Activated T-helper 17 cell treated with anti-CD3 and anti-CD28 coated beads, Interleukin-2, amount 50 U/mL, for 72 hours (primary cell): ENCODE results near the gene PITRM1. TPM values are rescaled to one million over a fixed set of nuclear protein-coding genes. Genes with fewer than 3 reads are reported as not detected.

ENCODE experiments used
- ATAC-seq: fragments of 150-1000 bp; cut with Tn5 transposase; replicated peaks from 2 replicates; pipeline ENCODE4 v1.10.0; 2021; ENCODE audit warnings: mild to moderate bottlenecking, moderate library complexity
- H3K27ac Mint-ChIP-seq: one replicate; pipeline ENCODE4 v1.8.0; 2022; ENCODE audit warnings: mixed read lengths
- H3K27me3 Mint-ChIP-seq: one replicate; pipeline ENCODE4 v1.8.0; 2022; ENCODE audit warnings: mixed read lengths
- H3K36me3 Mint-ChIP-seq: one replicate; pipeline ENCODE4 v1.8.0; 2022; ENCODE audit warnings: low read depth, mild to moderate bottlenecking, mixed read lengths
- H3K4me1 Mint-ChIP-seq: one replicate; pipeline ENCODE4 v1.8.0; 2022; ENCODE audit warnings: mixed read lengths
- H3K4me3 Mint-ChIP-seq: one replicate; pipeline ENCODE4 v1.8.0; 2022; ENCODE audit warnings: mild to moderate bottlenecking, mixed read lengths
- H3K9me3 Mint-ChIP-seq: one replicate; pipeline ENCODE4 v1.8.0; 2022; ENCODE audit warnings: mixed read lengths
- total RNA-seq, 2 donors: library from RNA; stranded (reverse); gene quantifications; one replicate each; pipeline ENCODE4 v1.2.3, GENCODE V29; 2022

Gene PITRM1
- total RNA-seq, 2 donors from 2014 or later, result 160 to 169 TPM

DNA sequence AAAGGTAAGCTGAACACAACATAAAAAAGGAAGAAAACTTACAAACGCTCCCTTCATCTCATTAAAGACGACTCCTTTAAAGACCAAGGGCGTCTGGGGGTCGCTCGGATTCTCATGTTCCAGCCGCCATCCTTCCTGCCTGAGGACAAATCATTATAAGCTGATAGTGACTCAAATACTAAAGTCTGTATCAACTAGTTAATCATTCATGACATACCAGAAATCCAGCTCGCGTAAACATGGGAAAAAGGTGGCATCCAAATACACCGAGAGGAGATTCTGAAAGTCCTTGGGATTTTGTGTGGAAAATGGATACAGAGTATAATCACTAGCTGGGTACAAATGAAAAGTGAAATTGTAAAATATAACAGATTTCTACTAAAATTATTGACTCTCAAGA lies 7.4 kb downstream of the PITRM1 start:
- peaks cover 100% of the 10 kb centered on the region for H3K36me3 Mint-ChIP-seq
- H3K27me3 Mint-ChIP-seq, result no peaks in the 10 kb centered on the region
- ATAC-seq, result no peak
- peaks cover 3% of the 10 kb centered on the region for H3K4me1 Mint-ChIP-seq
- H3K27ac Mint-ChIP-seq, result no peak overlapping the region
- H3K9me3 Mint-ChIP-seq, result no peaks in the 10 kb centered on the region
- H3K4me3 Mint-ChIP-seq, result no peak overlapping the region

DNA sequence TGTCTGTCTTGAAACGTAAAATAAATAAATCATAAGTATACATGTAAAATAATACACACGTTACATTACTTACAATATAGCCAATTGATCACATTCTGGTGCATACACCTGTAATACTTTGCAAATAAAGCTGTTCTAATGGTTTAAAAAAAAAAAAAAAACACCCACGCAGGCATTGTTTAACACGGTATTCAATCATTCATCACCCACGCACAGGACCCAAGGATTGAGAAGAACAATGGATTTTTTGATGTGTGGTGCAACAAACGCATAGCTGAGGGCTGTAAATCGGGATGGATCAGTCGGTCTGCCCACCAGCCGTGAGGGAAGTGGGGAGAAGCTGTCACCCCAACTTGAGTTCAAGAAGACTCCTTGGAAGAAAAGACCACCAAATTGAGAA lies 8.7 kb downstream of the PITRM1 start:
- ATAC-seq, result no peak
- H3K27me3 Mint-ChIP-seq, result no peaks in the 10 kb centered on the region
- H3K9me3 Mint-ChIP-seq, result no peaks in the 10 kb centered on the region
- H3K36me3 Mint-ChIP-seq, result peaks cover 100% of the 10 kb centered on the region
- no peak overlapping the region for H3K4me3 Mint-ChIP-seq
- H3K27ac Mint-ChIP-seq, result no peak overlapping the region
- H3K4me1 Mint-ChIP-seq, result no peaks in the 10 kb centered on the region

DNA sequence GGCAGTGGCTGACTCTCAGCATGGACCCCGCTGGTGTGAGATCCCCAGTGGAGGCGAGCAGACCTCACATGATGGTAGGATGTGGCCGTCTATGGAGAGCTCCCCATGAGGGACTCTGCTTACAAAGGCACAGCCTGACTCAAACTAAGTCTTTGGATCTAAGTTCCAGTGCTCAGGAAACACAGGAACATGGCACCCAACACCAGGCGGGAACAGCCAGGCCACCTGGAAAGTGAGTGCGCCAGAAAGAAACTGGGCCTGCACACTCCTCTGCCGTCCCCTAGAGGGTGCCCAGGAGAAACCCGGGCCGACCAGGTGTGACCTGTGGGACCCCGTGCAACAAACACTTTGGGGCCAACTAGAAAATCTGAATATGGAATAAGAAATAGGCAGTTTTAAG lies 10.0 kb downstream of the PITRM1 start:
- ATAC-seq, result no peak
- H3K27ac Mint-ChIP-seq, result no peak overlapping the region
- H3K27me3 Mint-ChIP-seq, result no peaks in the 10 kb centered on the region
- H3K36me3 Mint-ChIP-seq, result peaks cover 100% of the 10 kb centered on the region
- no peaks in the 10 kb centered on the region for H3K9me3 Mint-ChIP-seq
- H3K4me1 Mint-ChIP-seq, result no peaks in the 10 kb centered on the region
- H3K4me3 Mint-ChIP-seq, result no peak overlapping the region

DNA sequence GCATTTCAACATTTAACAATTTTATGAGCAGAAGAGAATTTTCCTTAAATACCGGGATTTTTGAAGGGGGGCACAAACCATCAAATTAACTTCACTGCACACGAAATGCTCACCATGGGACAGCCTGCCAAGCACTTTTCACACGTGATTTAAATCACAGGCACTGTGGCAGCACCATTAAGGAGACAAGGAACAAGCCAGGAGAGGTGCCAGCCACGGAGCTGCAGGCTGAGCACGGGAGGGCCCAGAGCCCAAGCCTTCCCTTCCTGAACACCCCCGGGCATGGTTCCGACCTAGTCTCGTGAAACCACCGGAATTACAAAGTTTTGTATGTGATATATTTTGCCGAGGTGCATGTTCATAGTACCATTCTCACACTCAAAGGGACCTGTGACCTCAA lies 13.4 kb downstream of the PITRM1 start:
- Mint-ChIP-seq H3K27ac (peak overlapping the region; percentile 20), H3K4me3 (no peak overlapping the region), H3K4me1 (no peaks in the 10 kb centered on the region), H3K27me3 (no peaks in the 10 kb centered on the region), H3K36me3 (peaks cover 100% of the 10 kb centered on the region), H3K9me3 (no peaks in the 10 kb centered on the region)
- ATAC-seq, result no peak

DNA sequence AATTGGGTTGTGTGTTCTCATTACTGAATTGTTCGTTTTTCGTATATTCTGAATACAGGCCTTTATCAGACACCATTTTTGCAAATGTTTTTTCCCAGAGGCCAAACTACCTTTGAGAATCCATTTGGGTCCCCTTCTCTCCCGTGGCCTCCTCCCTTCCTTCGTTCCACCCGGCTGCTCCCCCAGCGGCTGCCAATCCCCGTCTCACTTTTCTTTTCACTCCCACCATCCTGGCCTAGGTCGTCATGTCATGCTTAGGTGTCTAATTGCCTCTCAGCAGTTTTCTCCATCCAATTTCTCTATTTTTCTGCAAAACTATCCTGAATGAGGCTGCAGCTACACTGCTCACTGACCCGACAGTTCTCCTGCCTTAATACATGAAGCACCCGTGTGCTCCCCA lies 17.9 kb downstream of the PITRM1 start:
- Mint-ChIP-seq H3K27ac (peak overlapping the region; percentile 34), H3K27me3 (no peaks in the 10 kb centered on the region), H3K4me3 (no peak overlapping the region), H3K36me3 (peaks cover 100% of the 10 kb centered on the region), H3K4me1 (peaks cover 11% of the 10 kb centered on the region), H3K9me3 (no peaks in the 10 kb centered on the region)
- ATAC-seq, result no peak

DNA sequence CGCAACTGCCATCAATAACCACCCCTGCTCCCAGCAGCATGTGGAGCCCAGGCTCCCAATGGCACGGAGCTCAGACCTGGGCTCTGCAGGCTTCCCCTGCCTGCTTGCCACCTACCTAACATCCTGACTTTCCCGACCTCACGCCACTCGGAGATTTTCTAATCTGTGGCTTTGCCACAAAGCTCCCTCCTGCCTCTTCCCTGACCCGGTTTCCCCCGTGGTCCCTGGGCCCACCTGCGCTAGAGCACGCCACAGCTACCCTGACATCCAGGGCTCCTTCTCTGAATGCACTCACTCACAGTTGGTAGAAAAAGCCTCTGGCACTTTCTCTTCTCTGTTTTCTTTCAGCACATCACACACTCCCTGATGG lies 20.0 kb downstream of the PITRM1 start:
- no peaks in the 10 kb centered on the region for H3K9me3 Mint-ChIP-seq
- H3K4me1 Mint-ChIP-seq, result peaks cover 11% of the 10 kb centered on the region
- peaks cover 100% of the 10 kb centered on the region for H3K36me3 Mint-ChIP-seq
- no peak for ATAC-seq
- H3K27me3 Mint-ChIP-seq, result no peaks in the 10 kb centered on the region
- peak overlapping the region; percentile 56 for H3K27ac Mint-ChIP-seq
- H3K4me3 Mint-ChIP-seq, result no peak overlapping the region

DNA sequence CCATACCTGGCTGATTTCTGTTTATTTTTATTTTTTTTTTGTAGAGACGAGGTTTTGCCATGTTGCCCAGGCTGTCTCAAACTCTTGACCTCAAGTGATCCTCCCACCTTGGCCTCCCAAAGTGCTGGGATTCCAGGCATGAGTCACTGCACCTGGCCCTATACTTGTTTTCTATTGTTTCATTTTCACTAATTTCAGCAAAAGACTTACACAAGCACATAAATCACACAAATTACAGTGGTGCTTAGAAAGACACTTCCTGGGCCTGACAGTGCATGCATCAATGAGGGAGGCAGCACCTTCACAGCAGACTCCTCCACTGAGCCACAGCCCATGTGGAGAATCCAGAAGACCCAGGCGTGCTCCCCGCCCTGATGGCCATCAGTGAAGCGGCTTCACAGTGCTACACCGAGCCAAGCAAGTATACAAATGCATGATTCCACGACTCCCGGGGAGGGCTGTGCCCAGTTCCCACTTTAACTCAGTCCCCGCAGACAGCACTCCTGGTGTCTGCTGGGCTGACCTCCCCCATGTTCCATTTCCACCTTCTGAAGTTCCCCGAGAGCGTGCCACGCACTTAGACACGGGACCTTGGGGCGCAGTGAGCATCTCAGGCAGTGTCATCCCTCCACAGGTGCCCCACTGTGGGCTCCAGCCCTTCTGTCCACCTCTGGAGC lies 20.6 kb downstream of the PITRM1 start:
- peak; percentile 28 for ATAC-seq
- Mint-ChIP-seq H3K27me3 (no peaks in the 10 kb centered on the region), H3K9me3 (no peaks in the 10 kb centered on the region), H3K4me1 (peaks cover 11% of the 10 kb centered on the region), H3K36me3 (peaks cover 100% of the 10 kb centered on the region), H3K4me3 (no peak overlapping the region), H3K27ac (peak overlapping the region; percentile 56)

DNA sequence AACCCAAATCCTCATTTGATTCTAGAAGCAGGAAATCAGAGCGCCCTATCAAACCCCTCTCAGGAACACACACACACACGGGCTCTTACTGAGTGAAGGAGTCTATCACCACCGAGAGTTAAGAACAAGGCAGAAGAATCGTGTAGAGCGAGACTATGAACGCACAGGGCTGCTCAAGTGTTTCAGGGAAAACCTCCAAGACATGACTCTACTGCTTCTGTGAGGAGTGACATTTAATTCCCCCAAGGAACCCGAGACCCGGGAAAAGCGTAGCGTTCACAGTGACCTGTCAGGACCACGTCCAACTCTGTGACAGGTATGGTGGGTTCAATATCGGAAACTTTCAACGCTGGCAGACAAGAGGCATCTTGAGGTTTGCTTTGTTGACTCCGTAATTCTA lies 21.6 kb downstream of the PITRM1 start:
- H3K9me3 Mint-ChIP-seq, result no peaks in the 10 kb centered on the region
- ATAC-seq, result no peak
- H3K27me3 Mint-ChIP-seq, result no peaks in the 10 kb centered on the region
- peaks cover 11% of the 10 kb centered on the region for H3K4me1 Mint-ChIP-seq
- no peak overlapping the region for H3K27ac Mint-ChIP-seq
- H3K4me3 Mint-ChIP-seq, result no peak overlapping the region
- H3K36me3 Mint-ChIP-seq, result peaks cover 100% of the 10 kb centered on the region

DNA sequence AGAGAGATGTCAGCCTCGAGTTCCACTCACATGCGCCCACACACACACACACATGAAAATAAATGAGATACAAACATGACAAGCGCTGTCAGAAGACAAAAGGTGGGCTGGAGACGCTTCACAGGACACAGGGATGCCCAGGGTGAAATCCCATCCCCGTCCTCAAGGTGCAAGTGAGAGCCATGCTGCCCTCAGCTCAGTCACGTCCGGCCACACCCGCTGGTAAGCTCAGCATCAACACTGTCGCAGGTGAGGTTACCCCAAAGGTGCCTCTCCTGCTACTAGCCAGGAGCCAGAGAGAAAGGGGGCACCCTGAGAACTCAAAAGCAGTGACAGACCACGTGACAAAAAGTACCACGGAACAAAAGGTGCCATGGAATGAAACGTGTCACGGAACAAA lies 22.2 kb downstream of the PITRM1 start:
- peaks cover 100% of the 10 kb centered on the region for H3K36me3 Mint-ChIP-seq

DNA sequence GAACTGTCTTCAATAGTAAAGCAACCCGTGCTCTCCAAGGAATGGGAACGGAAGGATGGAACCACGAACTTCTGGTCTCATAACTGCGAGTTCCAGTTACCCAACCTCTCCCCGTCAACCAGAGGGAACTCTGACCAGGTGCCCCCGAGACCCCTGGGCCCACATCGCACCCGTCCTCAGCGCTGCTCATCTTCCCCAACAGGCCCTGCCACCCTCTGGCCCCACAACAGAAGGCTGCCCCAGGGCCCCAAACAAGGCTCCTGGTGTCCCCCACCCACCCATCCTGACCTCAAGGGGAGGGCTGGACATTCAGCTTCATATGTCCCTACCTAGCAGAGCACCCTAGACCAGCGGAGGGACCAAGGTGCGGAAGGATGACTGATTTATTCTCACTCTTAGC lies 22.7 kb downstream of the PITRM1 start:
- ATAC-seq, result no peak
- H3K4me1 Mint-ChIP-seq, result peaks cover 11% of the 10 kb centered on the region
- H3K36me3 Mint-ChIP-seq, result peaks cover 100% of the 10 kb centered on the region
- no peak overlapping the region for H3K27ac Mint-ChIP-seq
- no peaks in the 10 kb centered on the region for H3K9me3 Mint-ChIP-seq
- no peaks in the 10 kb centered on the region for H3K27me3 Mint-ChIP-seq
- H3K4me3 Mint-ChIP-seq, result no peak overlapping the region

More for the DNA sequence above, 22.2 kb downstream of the PITRM1 start:
- Mint-ChIP-seq H3K4me1 (peaks cover 11% of the 10 kb centered on the region), H3K9me3 (no peaks in the 10 kb centered on the region), H3K4me3 (no peak overlapping the region), H3K27ac (no peak overlapping the region), H3K27me3 (no peaks in the 10 kb centered on the region)
- no peak for ATAC-seq

DNA sequence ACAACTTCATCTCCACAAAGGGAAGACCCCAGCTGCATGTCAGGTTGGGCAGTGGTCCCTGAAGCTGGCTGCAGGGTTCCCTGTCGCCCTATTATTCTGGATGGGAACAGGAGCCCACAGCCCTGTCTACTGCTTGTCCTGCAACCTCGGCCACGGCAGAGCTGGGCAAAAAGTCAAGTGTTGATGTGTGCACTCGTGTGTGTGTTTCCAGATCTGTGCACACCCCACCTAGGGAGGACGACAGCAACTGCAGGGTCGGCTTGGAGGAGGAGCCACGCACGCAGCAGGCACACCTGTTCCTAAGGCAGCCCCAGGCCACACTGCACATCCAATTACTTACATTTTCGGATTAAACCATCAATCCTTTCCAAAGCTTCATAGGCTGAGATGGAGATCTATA lies 23.6 kb downstream of the PITRM1 start:
- H3K4me1 Mint-ChIP-seq, result peaks cover 11% of the 10 kb centered on the region
- ATAC-seq, result no peak
- H3K9me3 Mint-ChIP-seq, result no peaks in the 10 kb centered on the region
- no peak overlapping the region for H3K27ac Mint-ChIP-seq
- peaks cover 100% of the 10 kb centered on the region for H3K36me3 Mint-ChIP-seq
- no peaks in the 10 kb centered on the region for H3K27me3 Mint-ChIP-seq
- H3K4me3 Mint-ChIP-seq, result no peak overlapping the region

DNA sequence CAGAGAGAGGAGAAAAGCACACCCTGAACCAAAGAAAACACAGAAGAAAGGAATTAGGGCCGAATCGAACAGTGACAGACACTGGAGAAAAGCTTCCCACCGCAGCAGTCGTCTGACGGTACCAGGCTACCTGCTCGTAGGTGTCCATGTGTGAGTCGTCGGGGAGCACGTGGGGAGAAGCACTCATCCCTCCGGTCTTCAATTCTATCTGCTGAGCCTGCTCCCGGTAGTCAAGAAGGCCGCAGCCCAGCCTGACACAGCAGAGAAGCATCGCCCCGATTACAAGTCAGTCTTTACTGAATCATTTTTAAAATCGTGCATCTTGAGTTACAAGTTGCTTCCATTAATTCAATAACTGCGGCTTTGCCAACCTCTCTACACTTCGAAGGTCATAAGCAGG lies 24.5 kb downstream of the PITRM1 start:
- Mint-ChIP-seq H3K4me1 (peaks cover 10% of the 10 kb centered on the region), H3K27me3 (no peaks in the 10 kb centered on the region), H3K9me3 (no peaks in the 10 kb centered on the region), H3K36me3 (peaks cover 100% of the 10 kb centered on the region), H3K27ac (no peak overlapping the region), H3K4me3 (no peak overlapping the region)
- ATAC-seq, result no peak

DNA sequence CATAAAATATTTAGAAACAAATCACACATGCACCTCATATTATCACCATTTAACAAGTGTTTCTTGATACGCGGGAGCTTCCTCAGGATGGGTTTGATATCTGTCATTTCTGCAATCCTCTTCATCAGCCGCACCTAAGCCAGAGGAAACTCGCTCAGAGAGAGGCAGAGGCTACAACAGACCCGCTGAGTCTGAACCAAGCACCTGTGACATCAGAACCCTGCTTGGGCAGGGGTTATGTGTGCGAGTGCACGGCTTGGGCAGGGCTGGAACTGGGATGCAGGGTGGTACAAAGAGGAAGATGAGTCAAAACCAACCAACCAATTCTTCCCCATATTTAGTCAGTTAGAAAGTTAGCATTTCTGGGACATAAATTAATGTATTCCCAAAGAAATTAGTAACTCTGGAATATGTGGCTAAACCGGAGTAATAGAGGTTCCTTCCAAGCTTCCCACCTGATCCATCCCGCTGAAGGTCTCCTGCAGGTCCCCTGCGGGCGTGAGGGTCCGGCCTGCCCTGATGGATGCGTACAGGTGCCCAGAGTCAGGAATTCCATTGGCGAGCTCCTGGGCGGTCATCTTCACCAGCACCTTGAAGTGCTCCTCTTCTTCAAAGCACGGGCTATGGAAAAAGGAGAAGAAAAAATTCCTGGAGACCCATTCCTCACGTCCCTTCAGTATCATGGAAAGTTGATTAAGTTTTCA lies 25.3 kb downstream of the PITRM1 start:
- no peak for ATAC-seq
- Mint-ChIP-seq H3K27me3 (no peaks in the 10 kb centered on the region), H3K36me3 (peaks cover 100% of the 10 kb centered on the region), H3K4me1 (peaks cover 2% of the 10 kb centered on the region), H3K27ac (no peak overlapping the region), H3K9me3 (no peaks in the 10 kb centered on the region), H3K4me3 (no peak overlapping the region)

DNA sequence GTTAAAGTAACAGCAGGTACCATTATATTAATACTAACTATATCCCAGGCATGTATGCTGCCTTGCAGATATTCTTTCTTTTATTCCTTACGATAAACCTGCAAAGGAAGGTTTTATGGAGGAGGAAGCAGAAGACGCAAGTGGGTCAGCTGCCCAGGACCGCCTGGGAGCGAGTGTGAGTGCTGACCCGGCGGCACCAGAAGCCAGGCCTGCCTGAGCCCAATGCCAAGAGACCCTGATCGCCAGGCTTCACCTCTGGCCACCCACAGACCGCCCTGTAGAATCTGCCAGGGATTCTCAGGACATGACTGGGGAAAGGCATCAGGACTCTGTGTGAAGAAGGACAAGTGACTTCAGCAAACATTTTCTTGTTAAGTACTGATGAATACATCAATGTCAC lies 26.3 kb downstream of the PITRM1 start:
- Mint-ChIP-seq H3K27ac (no peak overlapping the region), H3K4me3 (no peak overlapping the region), H3K36me3 (peaks cover 100% of the 10 kb centered on the region), H3K9me3 (no peaks in the 10 kb centered on the region), H3K4me1 (no peaks in the 10 kb centered on the region), H3K27me3 (no peaks in the 10 kb centered on the region)
- no peak for ATAC-seq

DNA sequence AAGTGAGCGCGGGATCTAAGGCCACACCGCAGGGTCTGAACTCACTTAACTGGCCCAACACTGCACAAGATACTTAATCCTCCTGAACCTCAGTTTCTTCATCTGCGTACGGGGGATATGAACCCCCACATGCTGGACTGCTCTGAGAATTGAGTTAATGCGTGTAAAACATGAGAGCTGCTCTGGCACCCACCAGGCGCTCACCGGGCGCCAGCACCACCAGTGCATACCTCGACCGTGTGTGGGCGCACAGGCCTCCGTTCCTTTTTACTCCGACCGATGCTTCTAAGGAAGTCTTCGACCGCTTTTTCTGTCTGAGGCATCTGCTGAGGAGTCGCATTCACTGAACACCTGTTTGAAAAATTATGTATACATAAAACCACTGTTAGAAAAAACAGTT lies 27.2 kb downstream of the PITRM1 start:
- no peak overlapping the region for H3K27ac Mint-ChIP-seq
- H3K27me3 Mint-ChIP-seq, result no peaks in the 10 kb centered on the region
- no peaks in the 10 kb centered on the region for H3K4me1 Mint-ChIP-seq
- ATAC-seq, result no peak
- H3K4me3 Mint-ChIP-seq, result no peak overlapping the region
- H3K9me3 Mint-ChIP-seq, result no peaks in the 10 kb centered on the region
- H3K36me3 Mint-ChIP-seq, result peaks cover 100% of the 10 kb centered on the region
